K562 (cell line): ENCODE data around the gene PUSL1. TPM values are rescaled to one million over a fixed set of nuclear protein-coding genes. Genes with fewer than 3 reads are reported as not detected.

ENCODE experiments used
- ATAC-seq: fragments of 200-7000 bp; cut with Tn5 transposase; 3 replicates; pipeline ENCODE4 v1.9.1; 2020; ENCODE audit warnings: moderate library complexity
- BruUV-seq: library from RNA; stranded (reverse); fragments of 400-500 nt; replicated peaks from 2 replicates; lab custom pipeline; 2021; lab: Mats Ljungman, UMichigan
- CTCF ChIA-PET: fragments of 300-600 bp; formaldehyde crosslinking; extraction: SDS; loops from one replicate; lab custom pipeline; 2021; ENCODE audit warnings: low intra/inter-chr PET ratio; lab: Yijun Ruan, JAX
- POLR2A ChIA-PET: fragments of 300-600, 350-650 bp; sonication (Branson Sonifier 250); formaldehyde crosslinking; extraction: SDS; loops from one replicate; lab custom pipeline; 2021; ENCODE audit warnings: antibody characterized with exemption, inconsistent platforms; lab: Yijun Ruan, JAX
- DNase-seq, 4 experiments: peaks; one replicate each; pipeline versions ENCODE4 v3.0.0 to v3.0.0-alpha.2; 2011 to 2018; ENCODE audit warnings: low spot score in 3 of 4, mixed read lengths in 3 of 4; ENCODE audit errors: extremely low read depth in 1 of 4
- FAIRE-seq: peaks from 2 replicates; lab custom pipeline; 2011; peaks lifted over from hg19 to GRCh38; lab: Jason Lieb, UNC
- H2AFZ ChIP-seq: 2 replicates; pipeline ENCODE4 v1.6.0; 2011; ENCODE audit warnings: low read depth, low read length, control low read depth, inconsistent platforms
- H3K27ac ChIP-seq: fragments of 200-600 bp; 3 replicates; pipeline ENCODE4 v1.8.0; 2011; ENCODE audit warnings: low read depth, mild to moderate bottlenecking, control low read depth, inconsistent platforms, low read length, moderate library complexity, mixed read lengths; ENCODE audit errors: extremely low read depth
- H3K27me3 ChIP-seq, 2 experiments: fragments of 300-600 bp in 1 of 2; 2 replicates in 1 of 2; 3 replicates in 1 of 2; pipeline versions ENCODE4 v1.6.0 to v1.8.0; 2011; ENCODE audit warnings: inconsistent platforms in 2 of 2, low read length in 2 of 2, mild to moderate bottlenecking in 1 of 2, mixed read lengths in 1 of 2, moderate library complexity in 1 of 2; ENCODE audit not compliant: control insufficient read depth in 2 of 2, insufficient read depth in 2 of 2
- H3K36me3 ChIP-seq: fragments of 300-600 bp; 3 replicates; pipeline ENCODE4 v1.8.0; 2011; ENCODE audit warnings: mild to moderate bottlenecking, low read length, inconsistent platforms; ENCODE audit not compliant: control insufficient read depth, insufficient read depth
- H3K4me1 ChIP-seq, 2 experiments: fragments of 200-600 bp in 1 of 2; replicated peaks in 1 of 2; 2 replicates in 1 of 2; 3 replicates in 1 of 2; pipeline versions ENCODE4 v1.5.1 to v1.8.0; 2011; ENCODE audit warnings: inconsistent platforms in 2 of 2, low read length in 2 of 2, mild to moderate bottlenecking in 1 of 2, mixed read lengths in 1 of 2, moderate library complexity in 1 of 2; ENCODE audit not compliant: control insufficient read depth in 2 of 2, insufficient read depth in 2 of 2
- H3K4me2 ChIP-seq: 2 replicates; pipeline ENCODE4 v1.6.1; 2011; ENCODE audit warnings: low read length, control low read depth, inconsistent platforms, mixed read lengths; ENCODE audit not compliant: insufficient read depth
- H3K4me3 ChIP-seq: fragments of 200-600 bp; sonication (generic), shearing (Covaris generic); 2 replicates; pipeline ENCODE4 v1.5.1; 2016; ENCODE audit warnings: control low read depth, inconsistent platforms
- H3K79me2 ChIP-seq: fragments of 200-600 bp; 3 replicates; pipeline ENCODE4 v1.8.0; 2011; ENCODE audit warnings: low read length, inconsistent platforms; ENCODE audit not compliant: control insufficient read depth, insufficient read depth
- H3K9ac ChIP-seq, 2 experiments: 2 replicates each; pipeline versions ENCODE4 v1.6.0 to v1.6.1; 2011; ENCODE audit warnings: low read depth in 2 of 2, low read length in 2 of 2, control low read depth in 1 of 2, inconsistent platforms in 1 of 2, mild to moderate bottlenecking in 1 of 2, mixed read lengths in 1 of 2; ENCODE audit not compliant: insufficient read depth in 1 of 2
- H3K9me1 ChIP-seq: one replicate; pipeline ENCODE4 v1.6.0; 2011; ENCODE audit warnings: inconsistent platforms, mild to moderate bottlenecking, low read length, moderate library complexity; ENCODE audit not compliant: control insufficient read depth, insufficient read depth
- H3K9me3 ChIP-seq: replicated peaks from 2 replicates; pipeline ENCODE4 v1.5.1; 2011; ENCODE audit warnings: low read depth, low read length, inconsistent platforms; ENCODE audit not compliant: control insufficient read depth, insufficient read depth
- H4K20me1 ChIP-seq: replicated peaks from 2 replicates; pipeline ENCODE4 v1.6.1; 2011; ENCODE audit warnings: low read length, inconsistent platforms, mixed read lengths; ENCODE audit not compliant: control insufficient read depth, insufficient read depth
- CEBPB ChIP-seq: fragments of 450-650 bp; IDR thresholded peaks from 2 replicates; pipeline ENCODE4 v1.6.1; 2016; ENCODE audit warnings: missing genetic modification characterization, missing compliant biosample characterization
- ELF1 ChIP-seq: fragments of 200-800 bp; sonication (Bioruptor generic); IDR thresholded peaks from 2 replicates; pipeline ENCODE4 v1.6.1; 2016; ENCODE audit warnings: missing genetic modification characterization, missing compliant biosample characterization
- FIP1L1 ChIP-seq: fragments of 200-400 bp; formaldehyde crosslinking; IDR thresholded peaks from 2 replicates; pipeline ENCODE4 v1.6.1; 2018; ENCODE audit warnings: mild to moderate bottlenecking, low read depth, low read length; ENCODE audit not compliant: poor library complexity, severe bottlenecking
- FOXJ3 ChIP-seq: sonication (generic); formaldehyde crosslinking; IDR thresholded peaks from 2 replicates; pipeline ENCODE4 v1.4.0; 2020; ENCODE audit warnings: mild to moderate bottlenecking, missing genetic modification reagents
- NCOA4 ChIP-seq: fragments of 450-650 bp; IDR thresholded peaks from 2 replicates; pipeline ENCODE4 v1.6.1; 2018; ENCODE audit warnings: mild to moderate bottlenecking; ENCODE audit not compliant: partially characterized antibody
- POLR2AphosphoS2 ChIP-seq: IDR thresholded peaks from 2 replicates; pipeline ENCODE4 v1.6.1; 2012; ENCODE audit warnings: low read length, improper control_type of control experiment
- POLR2G ChIP-seq: fragments of 200-400 bp; formaldehyde crosslinking; IDR thresholded peaks from 2 replicates; pipeline ENCODE4 v1.6.1; 2017; ENCODE audit warnings: low read depth, mild to moderate bottlenecking, antibody characterized with exemption, low read length, moderate library complexity
- RBFOX2 ChIP-seq: fragments of 200-400 bp; formaldehyde crosslinking; IDR thresholded peaks from 2 replicates; pipeline ENCODE4 v1.6.1; 2017; ENCODE audit warnings: low read depth, mild to moderate bottlenecking, low read length, moderate library complexity
- TAL1 ChIP-seq: fragments of 450-650 bp; IDR thresholded peaks from 2 replicates; pipeline ENCODE4 v1.6.1; 2016; ENCODE audit warnings: mild to moderate bottlenecking
- ZC3H4 ChIP-seq: sonication (generic); formaldehyde crosslinking; IDR thresholded peaks from 2 replicates; pipeline ENCODE4 v1.9.0; 2021; ENCODE audit warnings: missing genetic modification reagents, borderline replicate concordance
- WGBS: fragments of 100-300 bp; shearing (Covaris generic); methylation state at CpG from one replicate; pipeline ENCODE4 v1.1.6; 2016; ENCODE audit warnings: low coverage, mixed read lengths; ENCODE audit not compliant: insufficient coverage; ENCODE audit errors: missing lambda C conversion rate; 5-methylcytosine and 5-hydroxymethylcytosine counted together
- in situ Hi-C: fragments of 300-500 bp; cut with MboI; formaldehyde crosslinking; loops from 4 replicates; pipeline ENCODE4 v1.15.0; 2018; ENCODE audit warnings: inconsistent platforms, mixed read lengths
- intact Hi-C: fragments of 100-400 bp; cut with micrococcal nuclease; formaldehyde crosslinking; loops from 2 replicates; pipeline ENCODE4 v1.14.2; 2022
- polyA plus RNA-seq, 8 experiments: library from polyadenylated mRNA; depleted of rRNA in 4 of 8; stranded (reverse) in 5 of 8; unstranded in 3 of 8; fragments of >200 nt; fragmentation: Nextera tagmentation in 2 of 8; fragmentation: Illumina TruSeq in 1 of 8; extraction: Ambion mirVana in 2 of 8; extraction: Trizol in 1 of 8; gene quantifications; 2 replicates each; pipeline versions ENCODE4 v1.2.1 to v1.2.3, GENCODE V29; 2011 to 2014; ENCODE audit warnings: inconsistent platforms in 1 of 8, missing spikeins in 1 of 8
- total RNA-seq, 7 experiments: library from RNA; depleted of rRNA in 6 of 7; stranded (reverse); fragments of >200 nt in 6 of 7; fragmentation: Illumina TruSeq in 2 of 7; extraction: Trizol in 2 of 7; gene quantifications; 2 replicates each; pipeline versions ENCODE4 v1.2.1 to v1.2.3, GENCODE V29; 2011 to 2021; ENCODE audit warnings: low replicate concordance in 1 of 7
- TF ChIP-seq, protein P1 (sequence below): fragments of 250-450 bp; sonication (Bioruptor Pico); IDR thresholded peaks from 2 replicates; pipeline ENCODE4 v1.5.1; 2021; ENCODE audit warnings: mild to moderate bottlenecking
- TF ChIP-seq, protein P2 (sequence below): sonication (generic); formaldehyde crosslinking; IDR thresholded peaks from 2 replicates; pipeline ENCODE4 v1.8.1; 2023; ENCODE audit warnings: mild to moderate bottlenecking, missing genetic modification reagents

Gene PUSL1
- total and polyA plus RNA-seq, 9 of the 15 experiments (the other 6 are each of a cell fraction or from before 2014, with no cell fraction given), result 0.62 to 86.9 (median 13.6) TPM

DNA sequence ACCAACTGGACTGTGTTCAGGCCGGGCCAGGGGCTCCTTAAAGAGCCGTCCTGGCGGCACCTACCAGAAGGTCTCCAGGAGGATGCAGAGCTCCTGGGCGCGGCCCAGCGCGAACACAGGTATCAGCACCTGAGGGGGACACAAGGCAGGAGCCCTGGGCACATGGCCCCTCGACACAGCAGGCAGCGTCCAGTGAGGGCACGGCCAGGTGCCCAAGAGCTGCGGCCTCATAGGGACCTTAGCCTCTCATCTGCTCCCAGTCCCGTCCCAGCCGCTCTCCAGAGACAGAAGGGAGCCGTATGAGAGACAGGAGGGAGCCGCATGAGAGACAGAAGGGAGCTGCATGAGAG is 5.8 kb downstream of the PUSL1 start:
- no peak for ATAC-seq
- no peak overlapping the region for H3K4me2 ChIP-seq
- WGBS, result 95% methylated on average over 13 of the region's 15 CpGs

More for the DNA sequence above, 5.8 kb downstream of the PUSL1 start:
- H3K9ac ChIP-seq, result peak overlapping the region in 1 of 2 experiments; percentile 84; a peak in 2 of 4 replicates
- CTCF ChIA-PET, result no interaction called here
- TF ChIP-seq RBFOX2 (peak; percentile 63), TAL1 (no peak), POLR2AphosphoS2 (peak; percentile 64; the same call in 1 of the 2 replicates), POLR2G (peak; percentile 63; the same call in 1 of the 2 replicates), FOXJ3 (CRISPR knock-in tag) (no peak), ZC3H4 (CRISPR knock-in tag) (0 out of 2 replicates have a peak, but pooled peaks have one; percentile 26), FIP1L1 (peak; percentile 45), CEBPB (tag) (no peak), ELF1 (tag) (no peak), NCOA4 (no peak)
- TF ChIP-seq, protein P1, sequence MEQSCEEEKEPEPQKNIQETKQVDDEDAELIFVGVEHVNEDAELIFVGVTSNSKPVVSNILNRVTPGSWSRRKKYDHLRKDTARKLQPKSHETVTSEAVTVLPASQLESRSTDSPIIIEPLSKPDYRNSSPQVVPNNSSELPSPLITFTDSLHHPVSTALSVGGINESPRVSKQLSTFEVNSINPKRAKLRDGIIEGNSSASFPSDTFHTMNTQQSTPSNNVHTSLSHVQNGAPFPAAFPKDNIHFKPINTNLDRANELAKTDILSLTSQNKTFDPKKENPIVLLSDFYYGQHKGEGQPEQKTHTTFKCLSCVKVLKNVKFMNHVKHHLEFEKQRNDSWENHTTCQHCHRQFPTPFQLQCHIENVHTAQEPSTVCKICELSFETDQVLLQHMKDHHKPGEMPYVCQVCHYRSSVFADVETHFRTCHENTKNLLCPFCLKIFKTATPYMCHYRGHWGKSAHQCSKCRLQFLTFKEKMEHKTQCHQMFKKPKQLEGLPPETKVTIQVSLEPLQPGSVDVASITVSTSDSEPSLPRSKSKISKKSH (CRISPR knock-in tag), result no peak
- TF ChIP-seq, protein P2, sequence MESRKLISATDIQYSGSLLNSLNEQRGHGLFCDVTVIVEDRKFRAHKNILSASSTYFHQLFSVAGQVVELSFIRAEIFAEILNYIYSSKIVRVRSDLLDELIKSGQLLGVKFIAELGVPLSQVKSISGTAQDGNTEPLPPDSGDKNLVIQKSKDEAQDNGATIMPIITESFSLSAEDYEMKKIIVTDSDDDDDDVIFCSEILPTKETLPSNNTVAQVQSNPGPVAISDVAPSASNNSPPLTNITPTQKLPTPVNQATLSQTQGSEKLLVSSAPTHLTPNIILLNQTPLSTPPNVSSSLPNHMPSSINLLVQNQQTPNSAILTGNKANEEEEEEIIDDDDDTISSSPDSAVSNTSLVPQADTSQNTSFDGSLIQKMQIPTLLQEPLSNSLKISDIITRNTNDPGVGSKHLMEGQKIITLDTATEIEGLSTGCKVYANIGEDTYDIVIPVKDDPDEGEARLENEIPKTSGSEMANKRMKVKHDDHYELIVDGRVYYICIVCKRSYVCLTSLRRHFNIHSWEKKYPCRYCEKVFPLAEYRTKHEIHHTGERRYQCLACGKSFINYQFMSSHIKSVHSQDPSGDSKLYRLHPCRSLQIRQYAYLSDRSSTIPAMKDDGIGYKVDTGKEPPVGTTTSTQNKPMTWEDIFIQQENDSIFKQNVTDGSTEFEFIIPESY (CRISPR knock-in tag), result peak; percentile 76
- TF ChIP-seq, all 486 proteins: peak for 6
- peaks cover 89% of the 10 kb centered on the region for H3K36me3 ChIP-seq
- in situ Hi-C loops, result no loop called here
- H3K4me3 ChIP-seq, result no peak overlapping the region
- BruUV-seq, result no TSS peak
- DNase-seq (no peak), FAIRE-seq (no peak)
- no peak overlapping the region for H2AFZ ChIP-seq
- H3K9me1 ChIP-seq, result peaks cover under 1% of the 10 kb centered on the region
- H4K20me1 ChIP-seq, result peaks cover 16% of the 10 kb centered on the region
- no peaks in the 10 kb centered on the region for H3K9me3 ChIP-seq
- peaks cover 30 to 88% of the 10 kb centered on the region in 2 experiments for H3K4me1 ChIP-seq
- H3K79me2 ChIP-seq, result peaks cover 37% of the 10 kb centered on the region
- intact Hi-C loops, result no loop called here
- POLR2A ChIA-PET, result interaction anchor here (0.6 to 2.4 kb wide), 5 partner anchors 9 to 217 kb away, joined by 3 to 9 read pairs (median 5); no protein-coding TSS in a partner anchor
- no peak overlapping the region for H3K27ac ChIP-seq
- no peaks in the 10 kb centered on the region for H3K27me3 ChIP-seq
